ENCODE measurements around the gene IPO5. TPM values are rescaled to one million over a fixed set of nuclear protein-coding genes. Genes with fewer than 3 reads are reported as not detected.
"Not testable (repeated sequence)": the region's sequence is repeated elsewhere in the genome, so short reads cannot be mapped to it uniquely, and the experiment has no call there.

IPO5 gene
- total and polyA plus RNA-seq, 12 donors: 20.1 to 87.2 (median 74.0) TPM

DNA sequence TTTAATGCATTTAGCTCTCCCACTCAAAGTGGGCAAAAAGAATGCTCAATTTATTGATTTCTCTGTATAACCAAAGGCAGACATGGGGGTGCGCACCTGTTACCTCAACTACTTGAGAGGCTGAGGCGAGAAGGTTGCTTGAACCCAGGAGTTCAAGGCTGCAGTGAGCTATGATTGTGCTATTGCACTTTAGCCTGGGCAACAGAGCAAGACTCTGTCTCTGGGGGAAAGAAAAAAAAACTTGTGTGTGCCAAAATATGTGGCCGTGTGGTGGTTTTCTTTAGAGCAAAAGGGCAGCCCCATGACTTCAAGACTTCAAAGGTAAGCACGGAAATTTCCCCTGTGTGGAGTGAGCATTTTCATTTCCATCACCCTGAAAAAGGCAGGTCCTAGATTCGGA, 81.9 kb downstream of the IPO5 start:
- Histone ChIP-seq H3K36me3 (replicated peaks in 1 of 2) (no peaks in the 10 kb centered on the region), H3K9me3 (replicated peaks in 1 of 3) (no peaks in the 10 kb centered on the region), H3K27ac (no peak overlapping the region), H3K27me3 (no peaks in the 10 kb centered on the region), H3K4me1 (replicated peaks in 1 of 2) (no peaks in the 10 kb centered on the region), H3K4me3 (no peak overlapping the region)
- no peak for TF ChIP-seq POLR2A (IDR thresholded peaks at IDR 0.05)
- TF ChIP-seq, protein P1, sequence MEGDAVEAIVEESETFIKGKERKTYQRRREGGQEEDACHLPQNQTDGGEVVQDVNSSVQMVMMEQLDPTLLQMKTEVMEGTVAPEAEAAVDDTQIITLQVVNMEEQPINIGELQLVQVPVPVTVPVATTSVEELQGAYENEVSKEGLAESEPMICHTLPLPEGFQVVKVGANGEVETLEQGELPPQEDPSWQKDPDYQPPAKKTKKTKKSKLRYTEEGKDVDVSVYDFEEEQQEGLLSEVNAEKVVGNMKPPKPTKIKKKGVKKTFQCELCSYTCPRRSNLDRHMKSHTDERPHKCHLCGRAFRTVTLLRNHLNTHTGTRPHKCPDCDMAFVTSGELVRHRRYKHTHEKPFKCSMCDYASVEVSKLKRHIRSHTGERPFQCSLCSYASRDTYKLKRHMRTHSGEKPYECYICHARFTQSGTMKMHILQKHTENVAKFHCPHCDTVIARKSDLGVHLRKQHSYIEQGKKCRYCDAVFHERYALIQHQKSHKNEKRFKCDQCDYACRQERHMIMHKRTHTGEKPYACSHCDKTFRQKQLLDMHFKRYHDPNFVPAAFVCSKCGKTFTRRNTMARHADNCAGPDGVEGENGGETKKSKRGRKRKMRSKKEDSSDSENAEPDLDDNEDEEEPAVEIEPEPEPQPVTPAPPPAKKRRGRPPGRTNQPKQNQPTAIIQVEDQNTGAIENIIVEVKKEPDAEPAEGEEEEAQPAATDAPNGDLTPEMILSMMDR (IDR thresholded peaks at IDR 0.05): no peak
- DNase-seq: no peak
- intact Hi-C loops (cut with DNase I): no loop called here
- 59 to 87% (median 72%) methylated on average over 5 of the region's 5 CpGs for WGBS, 4 donors

DNA sequence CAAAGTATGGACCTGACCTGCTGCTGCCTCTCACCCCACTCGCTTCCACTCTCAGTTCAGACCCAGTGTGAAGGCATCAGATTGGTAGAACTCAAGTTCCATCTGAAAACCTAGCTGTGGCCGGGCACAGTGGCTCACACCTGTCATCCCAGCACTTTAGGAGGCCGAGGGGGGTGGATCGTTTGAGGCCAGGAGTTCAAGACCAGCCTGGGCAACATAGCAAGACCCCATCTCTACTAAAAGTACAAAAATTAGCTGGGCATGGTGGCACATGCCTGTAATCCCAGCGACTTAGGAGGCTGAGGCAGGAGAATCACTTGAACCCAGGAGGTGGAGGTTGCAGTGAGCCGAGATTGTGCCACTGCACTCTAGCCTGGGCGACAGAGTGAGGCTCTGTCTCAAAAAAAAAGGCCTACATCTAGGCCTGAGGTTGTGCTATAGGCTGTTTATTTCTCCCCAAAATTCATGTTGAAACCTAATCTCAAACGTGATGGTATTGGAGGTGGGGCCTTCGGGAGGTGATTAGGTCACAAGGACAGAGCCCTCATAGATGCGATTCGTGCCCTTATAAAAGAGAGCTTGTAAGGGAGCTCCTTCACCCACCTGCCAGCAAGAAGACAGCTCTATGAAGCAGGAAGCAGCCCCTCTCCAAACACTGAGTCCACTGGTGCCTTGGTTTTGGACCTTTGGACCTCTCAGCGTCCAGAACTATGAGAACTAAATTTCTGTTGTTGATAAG, 83.3 kb downstream of the IPO5 start:
- H3K4me1 ChIP-seq (replicated peaks in 1 of 2); H3K27ac ChIP-seq; H3K36me3 ChIP-seq (replicated peaks in 1 of 2); H3K27me3 ChIP-seq; H3K4me3 ChIP-seq; intact Hi-C loops (cut with DNase I); H3K9me3 ChIP-seq (replicated peaks in 1 of 3); DNase-seq: not testable (repeated sequence)
- WGBS, 4 donors: 86 to 91% (median 88%) methylated on average over 11 to 12 of the region's 12 CpGs

DNA sequence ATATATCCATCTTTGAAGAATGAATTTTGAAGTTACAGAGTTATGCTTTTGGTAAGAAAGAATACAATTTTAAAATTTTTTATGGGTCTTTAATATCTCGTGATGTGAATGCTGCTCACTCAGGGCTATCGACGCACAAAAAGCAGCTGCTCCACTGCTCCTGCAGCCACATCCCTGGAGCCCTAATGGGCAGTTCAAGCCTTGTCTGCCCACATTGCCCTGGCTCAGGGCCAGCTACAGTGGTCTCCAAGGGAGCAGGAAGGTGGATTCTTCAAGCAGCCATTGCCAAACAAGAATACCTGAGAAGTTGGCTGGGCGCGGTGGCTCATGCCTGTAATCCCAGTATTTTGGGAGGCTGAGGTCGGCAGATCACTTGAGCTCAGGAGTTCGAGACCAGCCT, 85.8 kb downstream of the IPO5 start:
- TF ChIP-seq, protein P1 (IDR thresholded peaks at IDR 0.05): no peak
- no peak for TF ChIP-seq POLR2A (IDR thresholded peaks at IDR 0.05)
- 93 to 95% (median 94%) methylated on average over 7 of the region's 7 CpGs for WGBS, 4 donors
- intact Hi-C loops (cut with DNase I): no loop called here
- H3K4me3 ChIP-seq: no peak overlapping the region
- DNase-seq: no peak
- no peaks in the 10 kb centered on the region for H3K9me3 ChIP-seq (replicated peaks in 1 of 3)
- no peaks in the 10 kb centered on the region for H3K27me3 ChIP-seq
- H3K4me1 ChIP-seq (replicated peaks in 1 of 2): no peaks in the 10 kb centered on the region
- no peaks in the 10 kb centered on the region for H3K36me3 ChIP-seq (replicated peaks in 1 of 2)
- H3K27ac ChIP-seq: no peak overlapping the region

DNA sequence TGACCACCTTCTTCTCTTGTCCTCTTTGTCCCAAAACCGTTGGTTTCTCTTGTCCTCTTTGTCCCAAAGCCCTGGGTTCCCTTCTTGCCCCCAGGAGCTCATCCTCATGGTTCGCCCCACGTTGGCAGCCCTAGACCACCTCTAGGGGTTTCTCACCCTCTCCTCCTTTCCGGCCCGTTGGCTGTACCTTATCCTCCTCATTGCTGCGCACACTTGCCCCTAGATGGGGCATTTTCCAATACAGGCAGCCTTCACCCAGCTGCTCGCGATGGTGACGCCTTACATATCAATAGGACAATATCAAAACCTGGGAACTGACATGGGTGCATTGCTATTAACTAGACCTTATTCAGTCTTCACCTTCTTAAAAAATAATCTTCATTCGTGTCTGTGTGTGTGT, 86.5 kb downstream of the IPO5 start:
- Histone ChIP-seq H3K4me1 (replicated peaks in 1 of 2) (no peaks in the 10 kb centered on the region), H3K27ac (no peak overlapping the region), H3K4me3 (no peak overlapping the region), H3K36me3 (replicated peaks in 1 of 2) (no peaks in the 10 kb centered on the region), H3K27me3 (no peaks in the 10 kb centered on the region), H3K9me3 (replicated peaks in 1 of 3) (no peaks in the 10 kb centered on the region)
- DNase-seq: no peak
- intact Hi-C loops (cut with DNase I): no loop called here
- 74 to 85% (median 80%) methylated on average over 10 of the region's 10 CpGs for WGBS, 4 donors
- TF ChIP-seq POLR2A (IDR thresholded peaks at IDR 0.05): no peak
- TF ChIP-seq, protein P1 (IDR thresholded peaks at IDR 0.05): no peak

Data from adrenal gland (tissue), 12 donors.